Endothelial cell of umbilical vein (primary cell): ENCODE data around the gene SPOP.

Source experiments
- CTCF ChIP-seq, 2 donors: IDR thresholded peaks; 1 replicate in 1 of 2; 2 replicates in 1 of 2; pipeline ENCODE4 v1.5.1; 2011; ENCODE audit warnings: low read length in 2 of 2, mild to moderate bottlenecking in 2 of 2, moderate library complexity in 2 of 2, control low read depth in 1 of 2, inconsistent platforms in 1 of 2, low read depth in 1 of 2; ENCODE audit not compliant: insufficient read depth in 1 of 2; ENCODE audit errors: extremely low read depth in 1 of 2
- EZH2 ChIP-seq: IDR thresholded peaks from 2 replicates; pipeline ENCODE4 v1.6.1; 2012; ENCODE audit warnings: borderline replicate concordance, low read depth, mild to moderate bottlenecking, moderate library complexity, low read length, inconsistent platforms; ENCODE audit not compliant: severe bottlenecking
- MAX ChIP-seq: IDR thresholded peaks from 2 replicates; pipeline ENCODE4 v1.6.1; 2011; ENCODE audit not compliant: insufficient read depth, insufficient read length
- MYC ChIP-seq: IDR thresholded peaks from one replicate; pipeline ENCODE4 v1.6.1; 2011; ENCODE audit warnings: mild to moderate bottlenecking, low read depth, low read length
- POLR2A ChIP-seq: IDR thresholded peaks from 2 replicates; pipeline ENCODE4 v1.6.1; 2012; ENCODE audit warnings: low read depth, mild to moderate bottlenecking, control low read depth, low read length

GRCh38 chr17:49571764-49572163 is 106.1 kb downstream of the SPOP start:
- no peak for TF ChIP-seq EZH2
- no peak for TF ChIP-seq POLR2A
- TF ChIP-seq CTCF (IDR thresholded peaks at IDR 0.05; ENCODE audit: extremely low read depth in 1 of 2, insufficient read depth in 1 of 2, low read depth in 1 of 2, low read length in 2 of 2), result no peak
- TF ChIP-seq MAX, result no peak
- TF ChIP-seq MYC, result no peak
